Kidney glomerular epithelial cell (primary cell): ENCODE results near the gene MTHFD2.
"Not testable (repeated sequence)": the region's sequence is repeated elsewhere in the genome, so short reads cannot be mapped to it uniquely, and the experiment has no call there.

ENCODE experiments used
- DNase-seq: peaks from one replicate; lab custom pipeline; 2025; lab: John Stamatoyannopoulos, UW

Gene MTHFD2

GRCh38 chr2:74228772-74229171, 30.4 kb downstream of the MTHFD2 start:
- no peak for DNase-seq

DNA sequence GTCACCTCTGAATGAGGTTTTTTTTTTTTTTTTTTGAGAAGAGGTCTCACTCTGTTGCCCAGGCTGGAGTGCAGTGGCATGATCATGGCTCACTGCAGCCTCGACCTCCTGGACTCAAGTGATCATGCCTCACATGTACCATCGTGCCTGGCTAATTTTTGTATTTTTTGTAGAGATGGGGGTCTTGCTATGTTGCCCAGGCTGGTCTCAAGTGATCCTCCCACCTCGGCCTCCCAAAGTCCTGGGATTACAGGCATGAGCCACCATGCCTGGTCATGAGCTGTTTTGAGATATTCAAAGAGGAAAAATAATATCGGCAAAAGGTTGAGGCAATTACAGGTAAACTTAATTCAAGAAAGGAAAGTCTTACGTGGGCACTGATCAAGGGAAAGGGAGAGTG, 31.4 kb downstream of the MTHFD2 start:
- DNase-seq = not testable (repeated sequence)

DNA sequence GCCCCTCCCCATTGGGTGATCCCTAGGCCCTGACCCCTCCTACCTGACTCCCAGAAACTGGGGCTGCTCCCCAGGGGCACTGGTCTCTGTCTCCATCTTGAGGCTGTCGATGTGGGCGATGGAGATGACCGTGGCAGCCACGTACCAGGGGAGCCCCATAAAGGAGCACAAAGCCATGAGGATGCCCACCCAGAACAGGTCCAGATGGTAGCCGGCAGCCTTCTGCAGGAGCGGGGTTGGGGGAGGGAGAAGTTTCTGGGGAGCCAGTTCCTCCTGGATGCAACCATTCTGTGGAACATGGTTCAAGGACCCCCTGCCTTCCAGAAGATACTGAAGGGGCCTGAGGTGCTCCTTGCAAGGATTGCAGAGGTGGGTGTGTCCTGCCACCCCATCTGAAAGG, 34.0 kb downstream of the MTHFD2 start:
- no peak for DNase-seq

DNA sequence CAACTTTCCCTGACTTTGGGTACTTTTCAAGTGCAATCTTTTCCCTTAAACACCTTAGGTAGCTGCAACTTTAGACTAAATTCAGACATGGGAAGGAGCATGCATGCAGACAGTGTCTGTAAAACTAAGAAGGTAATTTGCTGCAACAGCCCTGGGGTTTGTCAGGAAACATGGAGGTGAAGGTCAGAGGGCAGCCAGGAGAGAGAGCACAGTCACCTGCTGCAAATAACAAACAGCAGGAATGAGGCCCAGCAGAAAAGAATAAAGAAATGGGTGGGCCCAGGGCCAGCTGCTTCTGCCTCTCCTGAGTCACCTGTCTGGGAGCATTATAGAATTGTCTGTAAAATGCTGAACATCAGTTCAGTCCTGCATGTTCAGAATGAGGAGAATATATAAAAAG, 35.2 kb downstream of the MTHFD2 start:
- no peak for DNase-seq

GRCh38 chr2:74235041-74235440, 36.6 kb downstream of the MTHFD2 start:
- DNase-seq = no peak

GRCh38 chr2:74238879-74239278, 40.5 kb downstream of the MTHFD2 start:
- DNase-seq = no peak

GRCh38 chr2:74239346-74239745, 40.9 kb downstream of the MTHFD2 start:
- DNase-seq = no peak

- no peak for DNase-seq
These were observed 44.1 kb downstream of the MTHFD2 start for GRCh38 chr2:74242354-74243071.

GRCh38 chr2:74244286-74244685, 45.9 kb downstream of the MTHFD2 start:
- no peak for DNase-seq

GRCh38 chr2:74246496-74247195, 48.2 kb downstream of the MTHFD2 start:
- DNase-seq = no peak

DNA sequence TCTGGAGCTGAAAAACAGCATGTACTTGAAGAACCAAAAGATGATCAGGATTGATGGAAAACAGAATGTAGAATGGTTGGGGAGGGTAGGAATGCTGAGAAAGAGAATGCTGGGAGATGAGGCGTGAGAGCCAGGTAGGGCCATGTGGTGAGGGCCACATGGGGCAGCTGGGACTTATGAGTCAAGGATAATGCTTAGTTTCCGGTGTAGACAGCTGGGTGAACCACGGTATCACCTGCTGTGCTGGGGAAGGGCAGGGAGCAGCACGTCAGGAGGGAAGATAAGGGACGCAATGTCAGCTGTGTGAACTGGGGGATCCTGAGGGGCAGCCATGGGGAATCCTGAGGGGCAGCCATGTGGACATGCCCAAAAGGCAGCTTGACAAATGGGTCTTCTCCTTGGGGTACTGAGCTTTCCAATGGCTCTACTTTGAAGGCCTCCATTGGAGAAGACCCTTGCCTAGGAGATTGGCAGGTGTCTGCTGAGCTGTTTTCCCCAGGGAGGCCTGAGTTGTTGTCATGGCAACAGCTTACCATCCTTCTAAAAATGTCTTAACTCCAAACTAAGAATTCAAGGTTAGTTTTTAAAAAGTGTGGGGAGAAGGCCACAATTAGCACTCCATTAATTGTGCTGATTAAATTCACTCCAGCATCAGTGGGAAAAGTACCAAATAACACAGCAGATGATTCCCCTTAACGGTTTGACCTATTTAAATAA, 51.1 kb downstream of the MTHFD2 start:
- DNase-seq = no peak

DNA sequence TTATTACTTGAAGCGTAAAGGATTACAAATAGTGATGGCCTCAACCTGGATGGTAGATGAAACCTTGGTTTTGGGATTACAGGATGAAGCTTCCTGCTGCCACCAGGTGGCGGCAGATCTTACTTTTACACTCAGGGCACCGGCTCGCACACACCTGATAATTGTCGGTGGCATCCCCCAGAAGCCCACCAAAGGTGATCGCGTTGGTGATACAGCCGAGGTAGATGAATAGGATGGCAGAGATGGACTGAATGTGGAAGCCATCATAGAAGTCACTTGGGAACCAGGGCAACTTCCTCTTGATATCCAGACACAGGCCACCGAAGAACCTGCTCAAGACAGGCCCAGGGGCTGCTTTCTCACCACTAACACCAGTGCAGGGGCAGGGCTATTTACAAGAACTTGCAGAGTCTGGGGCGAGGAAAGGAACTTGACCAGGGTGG, 51.8 kb downstream of the MTHFD2 start:
- DNase-seq = peak; percentile 14

GRCh38 chr2:74252036-74252435, 53.6 kb downstream of the MTHFD2 start:
- no peak for DNase-seq

DNA sequence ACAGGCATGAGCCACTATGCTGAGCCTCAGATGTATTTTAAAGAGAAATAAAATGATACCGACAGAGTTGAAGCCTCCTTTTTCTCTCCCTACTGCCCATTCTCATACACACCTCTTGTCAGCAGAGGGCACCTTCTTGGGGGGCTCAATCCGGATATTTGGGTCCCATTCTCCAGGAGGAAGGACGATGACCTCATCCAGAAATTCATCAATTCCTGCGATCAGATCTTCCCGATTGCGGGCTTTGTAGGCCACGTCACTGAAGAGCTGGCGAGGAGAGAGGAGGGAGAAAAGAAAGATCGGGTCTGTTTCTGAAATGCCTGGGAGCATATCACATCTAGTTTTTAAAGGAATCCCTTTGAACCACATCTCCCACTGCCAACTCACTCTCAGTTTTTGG, 54.4 kb downstream of the MTHFD2 start:
- no peak for DNase-seq

DNA sequence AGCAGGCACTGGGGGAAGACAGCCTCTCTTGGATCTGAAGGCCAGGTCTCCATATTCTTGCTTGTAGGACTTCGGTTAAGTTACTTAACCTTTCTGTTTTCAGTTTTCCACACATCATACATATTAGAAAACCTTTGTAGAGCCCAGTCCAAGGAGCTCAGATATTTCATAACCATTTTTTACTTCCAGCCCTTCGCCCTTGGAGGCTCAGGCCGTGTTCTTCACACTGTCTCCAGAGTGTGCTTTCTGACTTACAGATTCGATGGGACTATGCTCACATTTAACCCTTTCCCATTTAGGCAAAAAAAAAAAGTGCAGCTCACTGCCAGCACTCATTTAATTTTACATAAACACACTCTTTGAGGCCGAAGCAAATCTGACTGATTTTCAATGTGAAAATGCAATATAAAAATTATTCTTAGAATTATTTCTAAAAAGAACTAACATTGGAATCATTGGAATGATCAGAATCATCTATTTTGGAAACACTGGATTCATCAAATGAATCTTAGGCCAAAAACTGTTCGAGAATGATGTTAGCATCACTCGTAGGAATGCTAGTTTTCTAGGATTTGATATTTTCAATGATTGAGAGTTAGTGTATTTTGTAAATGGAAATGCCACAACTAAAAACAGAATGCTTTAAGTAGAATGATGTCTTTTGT, 55.0 kb downstream of the MTHFD2 start:
- DNase-seq = no peak

- DNase-seq = no peak
These were observed 55.5 kb downstream of the MTHFD2 start for GRCh38 chr2:74253971-74254310.

GRCh38 chr2:74255660-74256213, 57.3 kb downstream of the MTHFD2 start:
- DNase-seq = no peak

DNA sequence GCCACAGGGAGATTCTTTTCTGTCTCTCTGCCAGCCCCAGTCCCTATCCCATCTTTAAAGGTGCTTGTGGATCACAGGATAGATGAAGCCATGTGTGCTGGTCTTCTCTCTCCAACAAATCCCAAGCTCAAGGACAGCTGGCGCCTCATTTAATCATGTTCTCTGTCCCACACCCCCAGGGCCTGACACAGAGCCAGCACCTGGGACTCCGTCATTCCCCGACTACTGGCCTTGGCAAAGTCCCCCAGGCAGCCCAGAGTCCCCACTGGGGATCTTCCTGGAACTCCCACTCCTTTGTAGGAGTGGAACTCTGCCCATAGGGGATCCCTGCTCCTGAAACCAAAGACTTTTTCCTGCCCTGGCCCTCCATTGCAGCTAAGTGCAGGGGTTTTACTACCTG, 60.8 kb downstream of the MTHFD2 start:
- DNase-seq = no peak

DNA sequence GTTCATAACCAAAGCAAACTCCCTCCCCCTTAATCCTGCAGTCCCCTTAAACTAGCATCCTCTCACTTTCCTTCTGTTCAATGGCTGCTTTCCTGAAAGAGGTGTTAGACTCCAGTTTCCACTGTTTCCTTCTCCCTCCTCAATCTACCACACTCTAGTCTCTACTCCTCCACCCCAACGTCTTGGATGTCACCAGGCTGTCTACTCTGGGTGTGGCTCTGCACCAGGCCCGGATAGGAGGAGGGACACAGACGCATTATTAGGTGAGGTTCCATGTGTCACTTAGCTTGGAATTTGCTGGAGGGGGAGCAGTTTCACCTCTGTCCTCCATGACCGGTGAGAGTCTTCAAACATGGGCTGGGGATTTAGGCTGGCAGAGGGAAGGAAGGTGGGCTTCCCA, 61.3 kb downstream of the MTHFD2 start:
- DNase-seq = no peak

DNA sequence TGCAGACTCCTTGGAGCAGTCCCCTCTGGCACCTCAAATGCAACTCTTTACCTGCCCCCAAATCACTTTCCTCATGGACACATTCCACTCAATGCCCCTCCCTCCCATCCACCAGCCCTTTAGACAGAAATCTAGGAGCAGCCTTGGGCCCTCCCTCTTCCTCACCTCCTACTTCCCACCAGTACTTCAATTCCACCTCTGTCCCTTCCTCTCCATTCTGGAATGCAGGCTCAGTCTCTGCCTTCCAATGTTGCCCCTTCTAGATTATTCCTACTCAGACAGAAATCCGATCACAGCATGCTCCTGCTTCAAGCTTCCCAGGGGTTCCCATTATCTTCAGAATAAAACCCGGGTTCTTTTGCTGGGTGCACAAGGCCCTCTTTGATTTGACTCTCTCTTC, 62.1 kb downstream of the MTHFD2 start:
- DNase-seq = no peak

DNA sequence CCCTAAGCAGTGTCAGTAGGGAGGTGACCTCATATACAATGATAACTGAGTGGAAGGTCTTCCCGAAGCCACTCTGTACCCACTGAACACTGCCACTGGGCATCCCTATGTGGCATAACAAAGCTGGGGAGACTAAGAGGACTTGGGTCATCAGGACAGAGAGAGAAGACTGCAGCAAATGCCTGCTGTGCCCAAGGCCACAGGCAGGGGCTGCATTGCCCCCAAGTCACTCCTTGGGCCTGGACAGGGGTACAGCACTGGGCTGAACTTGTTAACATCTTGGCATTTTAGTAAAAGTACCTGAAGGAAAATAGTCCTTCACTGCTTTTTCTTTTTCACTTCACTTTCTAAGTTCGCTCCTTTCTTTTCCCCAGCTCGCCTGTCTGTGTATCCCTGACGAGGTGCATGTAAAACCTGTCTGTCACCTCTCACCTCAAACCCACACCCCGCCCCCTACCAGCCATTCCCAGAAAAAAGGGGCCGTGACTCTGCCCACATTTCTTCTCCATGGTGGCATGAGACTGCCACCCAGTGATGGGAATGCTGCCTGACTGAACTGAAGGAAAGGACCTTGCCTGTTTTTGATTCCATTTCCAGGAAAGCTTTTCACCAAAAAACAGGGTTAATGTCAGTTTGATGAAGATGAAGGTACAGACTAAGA, 62.9 kb downstream of the MTHFD2 start:
- DNase-seq = no peak

DNA sequence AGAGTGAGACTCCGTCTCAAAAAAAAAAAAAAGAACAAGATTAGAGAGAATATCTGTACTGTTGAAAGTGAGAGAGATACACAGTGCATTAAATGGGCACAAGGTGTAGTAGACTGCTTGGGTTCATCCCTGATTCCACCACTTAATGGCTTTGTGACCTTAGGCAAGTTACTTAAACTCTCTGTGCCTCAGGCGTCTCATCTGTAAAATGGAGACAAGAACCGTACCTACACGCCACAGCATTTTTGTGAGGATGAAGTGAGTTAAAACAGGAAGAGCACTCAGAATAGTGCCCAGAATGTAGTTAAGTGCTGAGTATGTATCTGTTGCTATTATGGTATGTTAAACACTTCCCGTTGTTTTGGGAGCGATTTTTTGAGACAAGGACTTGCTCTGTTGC, 64.3 kb downstream of the MTHFD2 start:
- no peak for DNase-seq
